Endothelial cell of umbilical vein (primary cell): ENCODE data around the gene TMEM229B. TPM values are rescaled to one million over a fixed set of nuclear protein-coding genes. Genes with fewer than 3 reads are reported as not detected.

Experiments
- BruUV-seq: library from RNA; stranded (reverse); fragments of 400-500 nt; replicated peaks from 2 replicates; lab custom pipeline; 2021; lab: Mats Ljungman, UMichigan
- CTCF ChIA-PET: fragments of 300-600, 350-600 bp; sonication (Branson Sonifier 250); formaldehyde crosslinking; loops from one replicate; lab custom pipeline; 2021; ENCODE audit warnings: antibody characterized with exemption, inconsistent platforms; lab: Charles Lee
- POLR2A ChIA-PET: fragments of 300-600, 350-600 bp; sonication (Branson Sonifier 250); formaldehyde crosslinking; loops from one replicate; lab custom pipeline; 2021; ENCODE audit warnings: antibody characterized with exemption, inconsistent platforms; lab: Charles Lee
- DNase-seq: peaks from one replicate; pipeline ENCODE4 v3.0.0-alpha.2; 2011; ENCODE audit warnings: low read depth, low spot score
- FAIRE-seq: peaks from 2 replicates; lab custom pipeline; 2011; peaks lifted over from hg19 to GRCh38; lab: Jason Lieb, UNC
- H2AFZ ChIP-seq: 2 replicates; pipeline ENCODE4 v1.6.0; 2012; ENCODE audit warnings: low read depth, low read length, control low read depth, inconsistent platforms
- H3K27ac ChIP-seq: 2 replicates; pipeline ENCODE4 v1.5.1; 2011; ENCODE audit warnings: low read depth, mild to moderate bottlenecking, control low read depth, low read length, moderate library complexity; ENCODE audit not compliant: insufficient read depth
- H3K27me3 ChIP-seq, 2 experiments: 2 replicates each; pipeline versions ENCODE4 v1.6.0 to v1.6.1; 2011; ENCODE audit warnings: low read length in 2 of 2, mixed read lengths in 1 of 2; ENCODE audit not compliant: control insufficient read depth in 2 of 2, insufficient read depth in 2 of 2
- H3K36me3 ChIP-seq, 2 experiments: 2 replicates in 1 of 2; 3 replicates in 1 of 2; pipeline ENCODE4 v1.5.1; 2011; ENCODE audit warnings: low read length in 2 of 2, mild to moderate bottlenecking in 1 of 2, moderate library complexity in 1 of 2; ENCODE audit not compliant: control insufficient read depth in 2 of 2, insufficient read depth in 2 of 2; ENCODE audit errors: extremely low read depth in 1 of 2
- H3K4me1 ChIP-seq: 3 replicates; pipeline ENCODE4 v1.5.1; 2011; ENCODE audit warnings: mild to moderate bottlenecking, low read length; ENCODE audit not compliant: control insufficient read depth, insufficient read depth; ENCODE audit errors: extremely low read depth
- H3K4me2 ChIP-seq: 2 replicates; pipeline ENCODE4 v1.6.1; 2011; ENCODE audit warnings: low read length, control low read depth, mixed read lengths; ENCODE audit not compliant: insufficient read depth
- H3K4me3 ChIP-seq, 3 experiments: fragments of 200-600 bp in 1 of 3; sonication (generic), shearing (Covaris generic) in 1 of 3; replicated peaks in 1 of 3; 2 replicates each; pipeline ENCODE4 v1.5.1; 2011 to 2016; ENCODE audit warnings: control low read depth in 3 of 3, low read length in 3 of 3, mild to moderate bottlenecking in 2 of 3, inconsistent platforms in 1 of 3, low read depth in 1 of 3, moderate library complexity in 1 of 3; ENCODE audit not compliant: insufficient read depth in 1 of 3
- H3K79me2 ChIP-seq: 2 replicates; pipeline ENCODE4 v1.6.0; 2012; ENCODE audit warnings: low read length, inconsistent platforms; ENCODE audit not compliant: control insufficient read depth, insufficient read depth
- H3K9ac ChIP-seq: replicated peaks from 2 replicates; pipeline ENCODE3; 2011; ENCODE audit warnings: low read length, control low read depth; ENCODE audit not compliant: insufficient read depth; ENCODE audit errors: extremely low read depth
- H3K9me1 ChIP-seq: replicated peaks from 3 replicates; pipeline ENCODE4 v1.6.0; 2011; ENCODE audit warnings: mild to moderate bottlenecking, low read length; ENCODE audit not compliant: control insufficient read depth, insufficient read depth; ENCODE audit errors: extremely low read depth
- H3K9me3 ChIP-seq: replicated peaks from 2 replicates; pipeline ENCODE4 v1.5.1; 2012; ENCODE audit warnings: low read length, inconsistent platforms; ENCODE audit not compliant: control insufficient read depth, insufficient read depth
- H4K20me1 ChIP-seq: replicated peaks from 2 replicates; pipeline ENCODE3; 2011; ENCODE audit warnings: mild to moderate bottlenecking, low read length; ENCODE audit not compliant: control insufficient read depth, insufficient read depth; ENCODE audit errors: extremely low read depth
- EZH2 ChIP-seq: IDR thresholded peaks from 2 replicates; pipeline ENCODE4 v1.6.1; 2012; ENCODE audit warnings: borderline replicate concordance, low read depth, mild to moderate bottlenecking, moderate library complexity, low read length, inconsistent platforms; ENCODE audit not compliant: severe bottlenecking
- FOS ChIP-seq: IDR thresholded peaks from 2 replicates; pipeline ENCODE4 v1.6.1; 2011; ENCODE audit warnings: mild to moderate bottlenecking, low read length, moderate library complexity, borderline replicate concordance; ENCODE audit not compliant: insufficient read depth
- GATA2 ChIP-seq: IDR thresholded peaks from 2 replicates; pipeline ENCODE4 v1.7.0; 2011; ENCODE audit warnings: low read depth, mild to moderate bottlenecking, moderate library complexity, mixed read lengths, low read length; ENCODE audit not compliant: insufficient read length, insufficient read depth
- JUN ChIP-seq: IDR thresholded peaks from 2 replicates; pipeline ENCODE4 v1.6.1; 2011; ENCODE audit warnings: borderline replicate concordance, low read depth; ENCODE audit not compliant: insufficient read length, insufficient read depth
- MAX ChIP-seq: IDR thresholded peaks from 2 replicates; pipeline ENCODE4 v1.6.1; 2011; ENCODE audit not compliant: insufficient read depth, insufficient read length
- MYC ChIP-seq: IDR thresholded peaks from one replicate; pipeline ENCODE4 v1.6.1; 2011; ENCODE audit warnings: mild to moderate bottlenecking, low read depth, low read length
- POLR2A ChIP-seq: IDR thresholded peaks from 2 replicates; pipeline ENCODE4 v1.6.1; 2012; ENCODE audit warnings: low read depth, mild to moderate bottlenecking, control low read depth, low read length
- POLR2AphosphoS5 ChIP-seq: IDR thresholded peaks from 2 replicates; pipeline ENCODE4 v1.6.1; 2012; ENCODE audit warnings: low read depth, mild to moderate bottlenecking, control low read depth, low read length, moderate library complexity; ENCODE audit not compliant: insufficient read depth
- dilution Hi-C: fragments of 300-500 bp; cut with MboI; formaldehyde crosslinking; loops from one replicate; pipeline ENCODE4 v1.15.0; 2019; ENCODE audit warnings: low sequenced_read_pairs; ENCODE audit not compliant: extremely low pct_ligation_motif_present
- intact Hi-C: fragments of 100-400 bp; cut with micrococcal nuclease; formaldehyde crosslinking; loops from one replicate; pipeline ENCODE4 v1.10.0; 2022
- polyA plus RNA-seq, 4 experiments: library from polyadenylated mRNA; depleted of rRNA in 3 of 4; stranded (reverse) in 3 of 4; unstranded in 1 of 4; fragments of >200 nt; gene quantifications; 2 replicates each; pipeline versions ENCODE4 v1.2.1 to v1.2.3, GENCODE V29; 2011 to 2012; ENCODE audit warnings: missing spikeins in 1 of 4
- total RNA-seq: library from RNA; stranded (reverse); gene quantifications from 2 replicates; pipeline ENCODE4 v1.2.3, GENCODE V29; 2021
- TF ChIP-seq, protein P1 (sequence below), 2 donors: IDR thresholded peaks; 1 replicate in 1 of 2; 2 replicates in 1 of 2; pipeline ENCODE4 v1.5.1; 2011; ENCODE audit warnings: low read length in 2 of 2, mild to moderate bottlenecking in 2 of 2, moderate library complexity in 2 of 2, control low read depth in 1 of 2, inconsistent platforms in 1 of 2, low read depth in 1 of 2; ENCODE audit not compliant: insufficient read depth in 1 of 2; ENCODE audit errors: extremely low read depth in 1 of 2

TMEM229B gene
- total and polyA plus RNA-seq, 2 donors (not counting 3 experiments of a cell fraction or from before 2014, with no cell fraction given) = 0.03 TPM; not detected in 1

GRCh38 chr14:67522270-67522669 lies 33.7 kb upstream of the TMEM229B start:
- no peak for TF ChIP-seq POLR2AphosphoS5
- TF ChIP-seq, protein P1, sequence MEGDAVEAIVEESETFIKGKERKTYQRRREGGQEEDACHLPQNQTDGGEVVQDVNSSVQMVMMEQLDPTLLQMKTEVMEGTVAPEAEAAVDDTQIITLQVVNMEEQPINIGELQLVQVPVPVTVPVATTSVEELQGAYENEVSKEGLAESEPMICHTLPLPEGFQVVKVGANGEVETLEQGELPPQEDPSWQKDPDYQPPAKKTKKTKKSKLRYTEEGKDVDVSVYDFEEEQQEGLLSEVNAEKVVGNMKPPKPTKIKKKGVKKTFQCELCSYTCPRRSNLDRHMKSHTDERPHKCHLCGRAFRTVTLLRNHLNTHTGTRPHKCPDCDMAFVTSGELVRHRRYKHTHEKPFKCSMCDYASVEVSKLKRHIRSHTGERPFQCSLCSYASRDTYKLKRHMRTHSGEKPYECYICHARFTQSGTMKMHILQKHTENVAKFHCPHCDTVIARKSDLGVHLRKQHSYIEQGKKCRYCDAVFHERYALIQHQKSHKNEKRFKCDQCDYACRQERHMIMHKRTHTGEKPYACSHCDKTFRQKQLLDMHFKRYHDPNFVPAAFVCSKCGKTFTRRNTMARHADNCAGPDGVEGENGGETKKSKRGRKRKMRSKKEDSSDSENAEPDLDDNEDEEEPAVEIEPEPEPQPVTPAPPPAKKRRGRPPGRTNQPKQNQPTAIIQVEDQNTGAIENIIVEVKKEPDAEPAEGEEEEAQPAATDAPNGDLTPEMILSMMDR (IDR thresholded peaks at IDR 0.05; ENCODE audit: extremely low read depth in 1 of 2, insufficient read depth in 1 of 2, low read depth in 1 of 2, low read length in 2 of 2) = no peak
- no peak for TF ChIP-seq GATA2
- no peak for TF ChIP-seq JUN
- TF ChIP-seq FOS = no peak
- no peak for TF ChIP-seq POLR2A
- no peak for TF ChIP-seq MAX
- TF ChIP-seq MYC = no peak
- TF ChIP-seq EZH2 = no peak
- CTCF ChIA-PET = interaction anchor here (0.8 to 1.3 kb wide), 2 partner anchors 9 to 49 kb away, joined by 3 to 6 read pairs; no protein-coding TSS in a partner anchor
- Histone ChIP-seq H3K4me3 (no peak overlapping the region), H3K4me1 (no peaks in the 10 kb centered on the region), H3K9me1 (no peaks in the 10 kb centered on the region), H3K36me3 (no peaks in the 10 kb centered on the region), H3K9me3 (no peaks in the 10 kb centered on the region), H4K20me1 (no peaks in the 10 kb centered on the region), H3K27ac (no peak overlapping the region), H3K4me2 (no peak overlapping the region), H3K9ac (no peak overlapping the region), H2AFZ (no peak overlapping the region), H3K27me3 (peaks cover 39 to 55% of the 10 kb centered on the region in 2 experiments), H3K79me2 (no peaks in the 10 kb centered on the region)
- POLR2A ChIA-PET = no interaction called here
- intact Hi-C loops (no loop called here), dilution Hi-C loops (no loop called here)
- DNase-seq (no peak), FAIRE-seq (no peak)
- no TSS peak for BruUV-seq
